Stimulated activated naive CD4-positive, alpha-beta T cell (primary cell): Measurements from ENCODE around the gene ALG9.

Source experiments
- DNase-seq, 6 experiments: peaks; one replicate each; lab custom pipeline; 2025; lab: John Stamatoyannopoulos, UW

The ALG9 gene

DNA sequence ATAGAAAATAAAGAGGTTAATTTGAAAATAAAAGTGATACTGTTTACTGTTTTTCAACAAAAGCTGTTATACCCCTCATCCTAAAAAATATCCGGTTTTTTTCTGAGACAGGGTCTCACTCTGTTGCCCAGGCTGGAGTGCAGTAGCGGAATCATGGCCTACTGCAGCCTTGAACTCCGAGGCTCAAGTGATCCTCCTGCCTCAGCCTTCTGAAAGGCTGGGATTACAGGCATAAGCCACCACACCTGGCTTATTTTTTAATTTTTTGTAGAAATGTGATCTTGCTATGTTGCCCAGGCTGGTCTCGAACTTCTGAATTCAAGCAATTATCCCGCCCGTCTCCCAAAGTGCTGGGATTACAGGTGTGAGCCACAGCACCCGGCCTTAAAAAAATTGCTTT lies 35.7 kb downstream of the ALG9 start:
- no peak for DNase-seq

DNA sequence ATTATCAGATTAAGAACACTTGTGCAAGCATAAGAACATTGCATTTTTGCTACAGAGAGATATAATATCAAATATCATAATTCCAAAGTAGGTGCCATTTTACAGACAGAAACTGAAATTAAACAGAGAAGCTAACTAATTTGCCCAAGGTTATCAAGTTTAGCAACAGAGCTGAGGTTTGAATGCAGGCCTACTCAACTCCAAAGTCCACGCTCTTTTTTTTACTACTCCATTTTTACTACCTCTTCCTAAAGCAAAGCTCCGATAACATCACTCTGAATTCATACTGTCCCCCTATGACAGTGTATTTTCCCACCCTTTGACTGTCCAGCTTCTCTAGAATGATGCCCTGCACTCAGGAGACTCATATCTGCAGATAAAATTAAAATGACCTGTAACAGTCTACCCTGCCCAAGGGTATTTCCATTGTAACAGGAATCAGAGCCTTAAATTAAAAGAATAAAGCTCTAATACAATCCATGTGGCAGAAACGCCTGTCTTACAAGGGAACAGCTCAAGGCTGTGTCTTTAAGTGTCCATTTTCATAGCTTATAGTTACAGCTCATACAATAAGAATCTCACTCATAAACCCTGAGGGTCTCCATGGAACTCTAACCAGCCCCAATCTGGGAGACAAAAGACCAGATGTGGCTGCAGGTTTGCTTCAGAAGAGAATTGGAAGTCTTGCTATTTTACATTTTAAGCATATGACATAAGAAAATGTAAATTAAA lies 36.8 kb downstream of the ALG9 start:
- no peak for DNase-seq

- peak in 1 of 6 experiments; percentile 1 for DNase-seq
Observed at GRCh38 chr11:111833524-111833923, 37.9 kb downstream of the ALG9 start.

- DNase-seq, result no peak
Observed at GRCh38 chr11:111829185-111829968, 42.0 kb downstream of the ALG9 start.

DNA sequence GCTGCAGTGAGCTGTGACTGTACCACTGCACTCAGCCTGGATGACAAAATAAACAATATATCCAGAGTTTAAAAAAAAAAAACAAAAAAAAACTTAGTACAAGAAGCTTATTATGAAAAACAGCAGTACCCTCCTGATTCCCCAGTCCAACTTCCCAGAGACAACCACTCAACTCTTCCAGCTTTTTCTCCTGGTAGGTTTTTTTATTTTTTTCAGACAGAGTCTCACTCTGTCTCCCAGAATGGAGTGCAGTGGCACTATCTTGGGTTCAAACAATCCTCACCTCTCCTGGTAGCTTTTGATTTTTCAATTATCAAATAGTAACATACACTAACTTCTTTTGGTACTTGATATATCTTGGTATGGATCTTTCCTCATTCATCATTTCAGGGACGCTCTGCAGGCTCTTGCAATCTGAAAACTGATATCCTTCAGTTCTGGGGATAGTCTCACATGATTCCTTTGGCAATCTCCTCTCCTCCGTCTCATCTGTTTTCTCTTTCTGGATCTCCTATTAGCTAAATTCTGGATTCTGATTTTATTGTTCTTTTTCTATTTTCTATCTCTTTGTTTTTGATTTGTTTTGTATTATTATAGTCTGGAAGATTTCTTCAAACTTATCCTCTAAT lies 44.9 kb downstream of the ALG9 start:
- DNase-seq, result no peak

- DNase-seq, result no peak
Observed at GRCh38 chr11:111823629-111824028, 47.8 kb downstream of the ALG9 start.

- DNase-seq, result no peak
Observed at GRCh38 chr11:111823131-111823530, 48.2 kb downstream of the ALG9 start.

DNA sequence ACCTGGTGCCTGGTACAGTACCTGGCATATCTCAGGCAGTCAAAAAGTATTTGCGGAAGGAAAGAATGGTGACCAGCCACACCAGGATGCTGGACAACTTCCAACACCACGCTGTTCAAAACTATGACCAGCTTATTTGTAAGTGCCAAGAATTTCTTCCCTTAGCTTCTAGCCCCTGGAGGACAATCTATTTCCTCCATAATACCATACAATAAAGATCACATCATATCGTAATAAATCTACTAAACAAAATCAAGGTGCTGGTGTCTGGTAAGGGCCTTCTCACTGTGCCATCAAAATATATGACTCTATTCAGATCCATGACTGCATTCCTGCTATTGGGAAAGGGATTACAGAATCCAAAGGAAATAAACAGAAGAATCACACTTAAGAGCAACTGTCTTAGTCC lies 51.5 kb downstream of the ALG9 start:
- DNase-seq, result no peak

GRCh38 chr11:111819161-111819828 lies 52.1 kb downstream of the ALG9 start:
- DNase-seq, result no peak

DNA sequence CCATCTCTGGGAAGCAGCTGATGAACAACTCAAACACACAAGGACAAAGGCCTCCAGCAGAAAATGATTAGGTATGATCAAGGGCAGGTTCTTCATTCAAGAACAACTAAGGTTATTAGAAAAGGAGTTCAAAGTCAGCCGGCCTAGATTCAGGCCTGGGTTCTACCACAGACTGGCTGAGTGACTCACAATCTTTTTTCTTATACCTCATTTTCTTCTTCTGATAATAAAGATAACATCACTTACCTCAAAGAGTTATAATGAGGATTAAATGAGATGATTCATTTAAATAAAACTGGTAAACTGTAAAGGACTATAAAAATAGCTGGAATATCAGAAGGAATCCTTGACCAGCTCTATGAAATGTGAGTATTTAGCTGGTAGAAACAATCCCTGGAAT lies 55.9 kb downstream of the ALG9 start:
- DNase-seq, result no peak

- no peak for DNase-seq
Observed at GRCh38 chr11:111814557-111815320, 56.6 kb downstream of the ALG9 start.

DNA sequence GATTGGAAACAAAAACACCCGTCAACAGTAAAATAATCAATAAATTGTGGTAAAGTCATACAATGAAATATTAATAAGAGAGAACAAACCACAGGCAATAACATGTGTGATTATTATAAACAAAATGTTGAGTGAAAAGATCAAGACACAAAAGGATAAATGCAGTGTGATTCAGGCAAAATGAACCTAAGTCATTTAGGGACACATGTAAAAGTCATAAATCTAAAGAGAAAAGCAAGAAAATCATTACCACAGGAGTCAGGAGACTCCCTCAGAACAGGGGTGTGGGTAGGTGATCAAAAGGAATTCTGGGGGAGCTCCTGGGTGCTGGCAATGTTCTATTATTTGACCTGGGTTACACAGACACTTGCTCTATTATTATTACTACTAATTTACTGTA lies 57.3 kb downstream of the ALG9 start:
- no peak for DNase-seq

DNA sequence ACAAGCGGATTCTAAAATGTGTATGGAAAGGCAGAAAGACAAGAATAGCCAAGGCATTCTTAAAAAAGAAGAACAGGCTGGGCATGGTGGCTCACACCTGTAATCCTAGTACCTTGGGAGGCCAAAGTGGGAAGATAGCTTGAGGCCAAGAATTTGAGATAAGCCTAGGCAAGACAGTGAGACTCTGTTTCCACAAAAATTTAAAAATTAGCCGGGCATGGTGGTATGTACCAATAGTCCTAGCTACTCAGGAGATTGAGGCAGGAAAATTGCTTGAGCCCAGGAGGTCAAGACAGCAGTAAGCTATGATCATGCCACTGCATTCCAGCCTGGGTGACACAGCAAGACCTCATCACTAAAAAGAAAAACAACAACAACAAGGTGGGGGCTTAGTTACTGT lies 59.2 kb downstream of the ALG9 start:
- no peak for DNase-seq

DNA sequence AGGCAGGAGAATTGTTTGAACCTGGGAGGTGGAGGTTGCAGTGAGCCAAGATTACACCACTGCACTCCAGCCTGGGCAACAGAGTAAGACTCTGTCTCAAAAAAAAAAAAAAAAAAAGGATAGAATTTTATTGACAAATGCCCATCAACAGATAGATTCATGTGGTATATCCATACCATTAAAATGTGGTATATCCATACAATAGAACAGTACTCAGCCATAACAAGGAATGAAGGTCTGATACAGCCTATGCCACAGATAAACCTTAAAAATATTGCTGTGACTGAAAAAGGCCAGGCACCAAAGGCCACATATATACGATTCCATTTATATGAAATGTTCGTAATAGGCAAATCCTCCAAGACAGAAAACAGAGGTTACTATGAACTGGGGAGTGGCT lies 59.9 kb downstream of the ALG9 start:
- DNase-seq, result no peak

DNA sequence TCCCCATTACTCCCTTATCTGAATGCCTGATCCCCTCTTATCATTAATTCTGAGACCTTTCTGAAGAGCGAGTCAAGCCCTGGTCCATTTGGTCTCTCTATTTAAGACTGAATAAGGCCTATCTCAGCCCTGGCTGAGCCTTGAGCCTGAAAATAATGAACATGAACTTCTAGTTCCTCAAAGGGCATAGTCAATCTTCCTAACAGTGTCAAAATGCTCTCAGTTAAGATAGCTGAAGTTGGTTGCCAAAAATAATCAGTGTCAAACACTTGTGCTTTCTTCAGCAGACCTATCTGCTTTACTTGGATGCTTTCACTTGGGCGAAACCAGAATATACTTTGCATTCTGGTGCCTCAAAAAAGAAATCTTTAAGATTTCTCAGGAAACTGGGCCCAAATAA lies 62.5 kb downstream of the ALG9 start:
- DNase-seq, result no peak

DNA sequence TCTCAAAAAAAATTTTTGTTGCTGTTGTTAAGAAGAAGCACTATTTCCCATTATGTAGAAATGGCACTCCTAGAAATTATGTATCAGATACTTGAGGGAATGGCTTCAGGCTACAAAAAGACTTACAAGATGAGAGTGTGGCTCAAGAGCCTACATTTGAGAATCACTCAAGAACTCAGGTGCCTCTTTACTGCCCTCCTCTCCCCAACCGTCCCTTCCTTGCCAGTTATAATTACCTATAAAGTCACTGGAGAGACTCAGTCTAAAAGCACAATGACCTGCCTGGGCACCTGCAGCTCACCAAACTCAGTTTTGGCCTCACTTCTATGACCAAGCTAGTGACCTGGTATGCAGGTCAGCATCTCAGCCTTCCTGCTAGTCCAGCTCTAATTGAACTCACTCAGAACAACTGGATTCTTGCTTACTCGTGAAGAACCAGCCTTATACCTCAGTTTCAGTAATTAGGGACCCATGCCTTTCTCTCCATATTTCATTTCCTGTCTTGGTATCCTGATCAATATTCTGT lies 63.3 kb downstream of the ALG9 start:
- DNase-seq, result no peak

DNA sequence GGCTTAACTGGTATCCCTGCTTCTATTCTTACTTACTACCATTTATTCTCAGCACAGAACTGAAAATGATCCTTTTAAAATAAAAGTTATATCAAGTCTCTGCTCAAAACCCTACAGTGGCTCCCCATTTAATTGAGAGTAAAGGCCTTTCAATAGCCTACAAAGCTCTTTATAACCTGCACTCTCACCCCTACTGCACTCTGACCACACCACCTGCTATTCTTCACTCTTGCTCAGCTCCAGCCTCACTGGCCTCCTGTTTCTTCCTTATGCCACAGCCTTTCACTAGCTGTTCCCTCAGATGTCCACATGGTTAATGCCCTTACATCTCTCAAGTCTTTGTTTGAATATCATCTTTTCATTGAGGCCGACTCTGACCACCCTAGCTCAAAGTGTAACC lies 64.3 kb downstream of the ALG9 start:
- no peak for DNase-seq

DNA sequence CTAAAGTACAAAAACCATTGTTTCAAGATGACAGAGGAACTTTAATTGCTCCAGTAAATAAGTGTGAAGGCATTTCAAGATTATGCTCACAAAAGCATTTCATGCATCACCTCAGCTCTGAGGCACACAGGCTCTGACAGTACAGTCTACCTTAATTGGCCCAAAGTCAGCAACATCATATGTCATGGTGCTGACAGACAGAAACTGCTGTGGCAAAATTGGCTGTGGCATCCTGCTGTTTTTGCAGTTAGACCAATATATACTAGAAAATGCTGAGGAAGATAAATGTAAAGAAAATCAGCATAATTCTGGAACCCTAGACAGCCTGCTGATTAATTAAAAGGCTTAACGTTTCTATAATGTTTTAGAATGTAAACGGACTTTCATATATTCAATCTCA lies 70.2 kb downstream of the ALG9 start:
- DNase-seq, result no peak

GRCh38 chr11:111798279-111798678 lies 73.1 kb downstream of the ALG9 start:
- no peak for DNase-seq

GRCh38 chr11:111797145-111797581 lies 74.2 kb downstream of the ALG9 start:
- no peak for DNase-seq

- no peak for DNase-seq
Observed at GRCh38 chr11:111796696-111797095, 74.7 kb downstream of the ALG9 start.
